Measurements from ENCODE around the gene OR13A1. TPM values are rescaled to one million over a fixed set of nuclear protein-coding genes. Genes with fewer than 3 reads are reported as not detected.
"Not testable (repeated sequence)": the region's sequence is repeated elsewhere in the genome, so short reads cannot be mapped to it uniquely, and the experiment has no call there.

Gene OR13A1
- total and polyA plus RNA-seq, 5 donors from 2014 or later: 0.09 TPM; not detected in 4

DNA sequence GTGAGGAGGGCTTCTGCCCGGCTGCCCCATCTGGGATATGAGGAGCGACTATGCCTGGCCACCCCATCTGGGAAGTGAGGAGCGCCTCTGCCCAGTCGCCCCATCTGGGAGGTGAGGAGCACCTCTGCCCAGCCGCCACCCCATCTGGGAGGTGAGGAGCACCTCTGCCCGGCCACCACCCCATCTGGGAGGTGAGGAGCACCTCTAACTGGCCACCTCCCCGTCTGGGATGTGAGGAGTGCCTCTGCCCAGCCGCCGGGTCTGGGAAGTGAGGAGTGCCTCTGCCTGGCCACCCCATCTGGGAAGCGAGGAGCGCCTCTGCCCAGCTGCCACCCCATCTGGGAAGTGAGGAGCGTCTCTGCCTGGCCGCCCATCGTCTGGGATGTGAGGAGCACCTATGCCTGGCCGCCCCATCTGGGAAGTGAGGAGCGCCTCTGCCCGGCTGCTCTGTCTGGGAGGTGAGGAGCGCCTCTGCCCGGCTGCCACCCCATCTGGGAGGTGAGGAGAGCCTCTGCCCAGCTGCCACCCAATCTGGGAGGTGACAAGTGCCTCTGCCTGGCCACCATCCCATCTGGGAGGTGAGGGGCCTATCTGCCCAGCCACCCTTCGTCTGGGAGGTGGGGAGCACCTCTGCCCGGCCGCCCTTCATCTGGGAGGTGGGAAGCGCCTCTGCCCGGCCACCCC, 31.4 kb upstream of the OR13A1 start:
- not testable (repeated sequence) for H3K4me3 ChIP-seq (ENCODE audit: low read depth, low read length); H3K4me3 Mint-ChIP-seq; H3K4me1 ChIP-seq (ENCODE audit: control insufficient read depth, insufficient read depth, low read length, poor library complexity, severe bottlenecking); DNase-seq; H3K4me1 Mint-ChIP-seq; H3K36me3 Mint-ChIP-seq; H3K27ac Mint-ChIP-seq; H3K27ac ChIP-seq (ENCODE audit: insufficient read depth, low read length, poor library complexity, severe bottlenecking); H3K27me3 ChIP-seq (ENCODE audit: control insufficient read depth, insufficient read depth, low read length); ATAC-seq (ENCODE audit: low read depth in 2 of 2); H3K27me3 Mint-ChIP-seq; H3K9me3 ChIP-seq (ENCODE audit: control insufficient read depth in 2 of 2, low read length in 2 of 2); H3K36me3 ChIP-seq (ENCODE audit: control insufficient read depth, insufficient read depth, low read length)
- peaks cover 0 to 15% (median 0%) of the 10 kb centered on the region in 7 donors for H3K9me3 Mint-ChIP-seq

DNA sequence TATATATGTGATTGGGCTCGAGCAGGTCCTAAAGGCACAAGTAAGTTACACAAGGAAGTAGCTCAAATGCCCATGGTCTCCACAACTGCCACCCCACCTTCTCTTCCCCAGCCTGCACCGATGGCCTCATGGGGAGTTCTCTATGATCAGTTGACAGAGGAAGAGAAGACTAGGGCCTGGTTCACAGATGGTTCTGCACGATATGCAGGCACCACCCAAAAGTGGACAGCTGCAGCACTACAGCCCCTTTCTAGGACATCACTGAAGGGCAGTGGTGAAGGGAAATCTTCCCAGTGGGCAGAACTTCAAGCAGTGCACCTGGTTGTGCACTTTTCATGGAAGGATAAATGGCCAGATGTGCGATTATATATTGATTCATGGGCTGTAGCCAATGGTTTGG, 25.0 kb upstream of the OR13A1 start:
- not testable (repeated sequence) for H3K36me3 ChIP-seq (ENCODE audit: control insufficient read depth, insufficient read depth, low read length); H3K27me3 ChIP-seq (ENCODE audit: control insufficient read depth, insufficient read depth, low read length); H3K9me3 ChIP-seq (ENCODE audit: control insufficient read depth in 2 of 2, low read length in 2 of 2); DNase-seq; H3K27ac ChIP-seq (ENCODE audit: insufficient read depth, low read length, poor library complexity, severe bottlenecking); H3K4me3 ChIP-seq (ENCODE audit: low read depth, low read length); H3K4me1 Mint-ChIP-seq; H3K36me3 Mint-ChIP-seq; ATAC-seq (ENCODE audit: low read depth in 2 of 2); H3K27me3 Mint-ChIP-seq; H3K4me3 Mint-ChIP-seq; H3K4me1 ChIP-seq (ENCODE audit: control insufficient read depth, insufficient read depth, low read length, poor library complexity, severe bottlenecking); H3K27ac Mint-ChIP-seq
- peaks cover 0 to 11% (median 2%) of the 10 kb centered on the region in 7 donors for H3K9me3 Mint-ChIP-seq

DNA sequence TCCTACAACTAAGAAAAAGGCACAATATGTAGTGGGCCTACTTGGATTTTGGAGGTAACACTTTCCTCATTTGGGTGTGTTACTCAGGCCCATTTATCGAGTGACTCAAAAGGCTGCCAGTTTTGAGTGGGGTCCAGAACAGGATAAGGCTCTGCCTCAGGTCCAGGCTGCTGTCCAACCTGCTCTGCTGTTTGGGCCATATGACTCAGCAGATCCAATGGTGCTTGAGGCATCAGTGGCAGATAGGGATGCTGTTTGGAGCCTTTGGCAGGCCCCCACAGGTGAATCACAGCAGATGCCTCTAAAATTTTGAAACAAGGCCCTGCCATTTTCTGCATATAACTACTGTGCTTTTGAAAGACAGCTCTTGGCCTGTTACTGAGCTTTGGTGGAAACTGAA, 24.5 kb upstream of the OR13A1 start:
- H3K4me1 Mint-ChIP-seq: no peaks in the 10 kb centered on the region
- H3K4me1 ChIP-seq (ENCODE audit: control insufficient read depth, insufficient read depth, low read length, poor library complexity, severe bottlenecking): no peaks in the 10 kb centered on the region
- no peaks in the 10 kb centered on the region for H3K9me3 ChIP-seq (ENCODE audit: control insufficient read depth in 2 of 2, low read length in 2 of 2)
- H3K36me3 ChIP-seq (ENCODE audit: control insufficient read depth, insufficient read depth, low read length): no peaks in the 10 kb centered on the region
- H3K4me3 ChIP-seq (ENCODE audit: low read depth, low read length): no peak overlapping the region
- H3K4me3 Mint-ChIP-seq: no peak overlapping the region
- H3K9me3 Mint-ChIP-seq: peaks cover 0 to 8% (median 1%) of the 10 kb centered on the region in 7 donors
- H3K27ac ChIP-seq (ENCODE audit: insufficient read depth, low read length, poor library complexity, severe bottlenecking): no peak overlapping the region
- no peak for DNase-seq
- no peaks in the 10 kb centered on the region for H3K27me3 ChIP-seq (ENCODE audit: control insufficient read depth, insufficient read depth, low read length)
- no peak for ATAC-seq (ENCODE audit: low read depth in 2 of 2)
- H3K27me3 Mint-ChIP-seq: peaks cover 2% of the 10 kb centered on the region
- H3K27ac Mint-ChIP-seq: no peak overlapping the region
- H3K36me3 Mint-ChIP-seq: no peaks in the 10 kb centered on the region

DNA sequence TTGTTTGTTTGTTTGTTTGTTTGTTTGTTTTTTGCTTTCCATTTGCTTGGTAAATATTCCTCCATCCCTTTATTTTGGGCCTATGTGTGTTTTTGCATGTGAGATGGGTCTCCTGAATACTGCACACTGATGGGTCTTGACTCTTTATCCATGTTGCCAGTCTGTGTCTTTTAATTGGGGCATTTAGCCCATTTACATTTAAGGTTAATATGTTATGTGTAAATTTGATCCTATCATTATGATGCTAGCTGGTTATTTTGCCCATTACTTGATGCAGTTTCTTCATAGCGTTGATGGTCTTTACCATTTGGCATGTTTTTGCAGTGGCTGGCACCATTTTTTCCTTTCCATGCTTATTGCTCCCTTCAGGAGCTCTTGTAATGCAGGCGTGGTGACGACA, 16.4 kb upstream of the OR13A1 start:
- not testable (repeated sequence) for H3K9me3 ChIP-seq (ENCODE audit: control insufficient read depth in 2 of 2, low read length in 2 of 2); H3K27me3 ChIP-seq (ENCODE audit: control insufficient read depth, insufficient read depth, low read length); H3K4me1 Mint-ChIP-seq; H3K36me3 Mint-ChIP-seq; H3K4me1 ChIP-seq (ENCODE audit: control insufficient read depth, insufficient read depth, low read length, poor library complexity, severe bottlenecking); H3K27ac ChIP-seq (ENCODE audit: insufficient read depth, low read length, poor library complexity, severe bottlenecking); DNase-seq; H3K4me3 ChIP-seq (ENCODE audit: low read depth, low read length); H3K27me3 Mint-ChIP-seq; H3K36me3 ChIP-seq (ENCODE audit: control insufficient read depth, insufficient read depth, low read length); ATAC-seq (ENCODE audit: low read depth in 2 of 2); H3K4me3 Mint-ChIP-seq; H3K27ac Mint-ChIP-seq
- peaks cover 0 to 12% (median 6%) of the 10 kb centered on the region in 7 donors for H3K9me3 Mint-ChIP-seq

DNA sequence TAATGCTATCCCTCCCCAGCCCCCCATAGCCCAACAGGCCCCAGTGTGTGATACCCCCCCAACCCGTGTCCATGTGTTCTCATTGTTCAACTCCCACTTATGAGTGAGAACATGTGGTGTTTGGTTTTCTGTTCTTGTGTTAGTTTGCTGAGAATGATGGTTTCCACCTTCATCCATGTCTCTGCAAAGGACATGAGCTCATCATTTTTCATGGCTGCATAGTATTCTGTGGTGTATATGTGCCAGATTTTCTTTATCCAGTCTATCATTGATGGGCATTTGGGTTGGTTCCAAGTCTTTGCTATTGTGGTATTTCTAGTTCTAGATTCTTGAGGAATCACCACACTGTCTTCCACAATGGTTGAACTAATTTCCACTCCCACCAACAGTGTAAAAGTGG, 11.5 kb upstream of the OR13A1 start:
- H3K9me3 ChIP-seq (ENCODE audit: control insufficient read depth in 2 of 2, low read length in 2 of 2); H3K27ac ChIP-seq (ENCODE audit: insufficient read depth, low read length, poor library complexity, severe bottlenecking); H3K4me1 ChIP-seq (ENCODE audit: control insufficient read depth, insufficient read depth, low read length, poor library complexity, severe bottlenecking); H3K27me3 ChIP-seq (ENCODE audit: control insufficient read depth, insufficient read depth, low read length); ATAC-seq (ENCODE audit: low read depth in 2 of 2); H3K36me3 Mint-ChIP-seq; H3K4me1 Mint-ChIP-seq; H3K4me3 Mint-ChIP-seq; H3K27me3 Mint-ChIP-seq; H3K27ac Mint-ChIP-seq; DNase-seq; H3K36me3 ChIP-seq (ENCODE audit: control insufficient read depth, insufficient read depth, low read length); H3K4me3 ChIP-seq (ENCODE audit: low read depth, low read length): not testable (repeated sequence)
- peaks cover 0 to 19% (median 11%) of the 10 kb centered on the region in 7 donors for H3K9me3 Mint-ChIP-seq

DNA sequence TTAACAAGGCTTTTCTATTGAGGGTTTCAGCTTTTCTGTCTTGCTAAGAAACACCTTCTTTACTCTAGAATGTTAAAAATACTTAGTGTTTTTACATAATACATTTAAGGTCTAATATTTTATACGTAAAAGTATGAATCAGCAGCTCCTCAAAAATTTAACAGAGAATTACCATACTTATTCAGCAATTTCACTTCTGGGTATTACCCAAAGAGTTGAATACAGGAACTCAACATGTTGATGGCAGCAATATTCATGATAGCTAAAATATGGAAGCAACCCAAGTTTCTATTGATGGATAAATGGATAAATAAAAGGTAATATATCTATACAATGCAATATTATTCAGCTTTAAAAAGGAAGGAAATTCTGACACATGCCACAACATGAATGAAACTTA, 9.7 kb upstream of the OR13A1 start:
- no peak overlapping the region for H3K27ac Mint-ChIP-seq
- H3K27me3 Mint-ChIP-seq: no peaks in the 10 kb centered on the region
- Histone ChIP-seq H3K27ac (ENCODE audit: insufficient read depth, low read length, poor library complexity, severe bottlenecking) (no peak overlapping the region), H3K4me3 (ENCODE audit: low read depth, low read length) (no peak overlapping the region), H3K27me3 (ENCODE audit: control insufficient read depth, insufficient read depth, low read length) (peaks cover 2% of the 10 kb centered on the region), H3K4me1 (ENCODE audit: control insufficient read depth, insufficient read depth, low read length, poor library complexity, severe bottlenecking) (no peaks in the 10 kb centered on the region), H3K9me3 (ENCODE audit: control insufficient read depth in 2 of 2, low read length in 2 of 2) (no peaks in the 10 kb centered on the region), H3K36me3 (ENCODE audit: control insufficient read depth, insufficient read depth, low read length) (no peaks in the 10 kb centered on the region)
- H3K4me3 Mint-ChIP-seq: no peak overlapping the region
- ATAC-seq (ENCODE audit: low read depth in 2 of 2) (no peak), DNase-seq (no peak)
- H3K9me3 Mint-ChIP-seq: peaks cover 0 to 17% (median 8%) of the 10 kb centered on the region in 7 donors
- no peaks in the 10 kb centered on the region for H3K4me1 Mint-ChIP-seq
- no peaks in the 10 kb centered on the region for H3K36me3 Mint-ChIP-seq

DNA sequence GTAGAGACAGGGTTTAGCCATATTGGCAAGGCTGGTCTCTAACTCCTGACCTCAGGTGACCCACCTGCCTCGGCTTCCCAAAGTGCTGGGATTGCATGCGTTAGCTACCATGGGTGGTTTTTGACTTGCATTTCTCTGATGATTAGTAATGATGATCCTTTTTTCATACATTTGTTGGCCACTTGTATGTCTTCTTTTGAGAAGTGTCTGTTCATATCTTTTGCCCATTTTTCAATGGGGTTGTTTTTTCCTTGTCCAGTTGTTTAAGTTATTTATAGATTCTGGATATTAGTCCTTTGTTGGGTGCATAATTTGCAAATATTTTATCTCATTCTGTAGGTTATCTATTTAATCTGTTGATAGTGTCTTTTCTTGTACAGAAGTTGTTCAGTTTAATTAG, 4.3 kb upstream of the OR13A1 start:
- H3K4me3 ChIP-seq (ENCODE audit: low read depth, low read length): no peak overlapping the region
- H3K27me3 ChIP-seq (ENCODE audit: control insufficient read depth, insufficient read depth, low read length): peaks cover 2% of the 10 kb centered on the region
- Mint-ChIP-seq H3K9me3 (peaks cover 0 to 7% (median 0%) of the 10 kb centered on the region in 7 donors), H3K27ac (no peak overlapping the region), H3K36me3 (no peaks in the 10 kb centered on the region), H3K4me3 (no peak overlapping the region), H3K27me3 (peaks cover 5% of the 10 kb centered on the region), H3K4me1 (no peaks in the 10 kb centered on the region)
- H3K4me1 ChIP-seq (ENCODE audit: control insufficient read depth, insufficient read depth, low read length, poor library complexity, severe bottlenecking): no peaks in the 10 kb centered on the region
- H3K36me3 ChIP-seq (ENCODE audit: control insufficient read depth, insufficient read depth, low read length): no peaks in the 10 kb centered on the region
- DNase-seq (no peak), ATAC-seq (ENCODE audit: low read depth in 2 of 2) (no peak)
- H3K9me3 ChIP-seq (ENCODE audit: control insufficient read depth in 2 of 2, low read length in 2 of 2): no peaks in the 10 kb centered on the region
- no peak overlapping the region for H3K27ac ChIP-seq (ENCODE audit: insufficient read depth, low read length, poor library complexity, severe bottlenecking)

DNA sequence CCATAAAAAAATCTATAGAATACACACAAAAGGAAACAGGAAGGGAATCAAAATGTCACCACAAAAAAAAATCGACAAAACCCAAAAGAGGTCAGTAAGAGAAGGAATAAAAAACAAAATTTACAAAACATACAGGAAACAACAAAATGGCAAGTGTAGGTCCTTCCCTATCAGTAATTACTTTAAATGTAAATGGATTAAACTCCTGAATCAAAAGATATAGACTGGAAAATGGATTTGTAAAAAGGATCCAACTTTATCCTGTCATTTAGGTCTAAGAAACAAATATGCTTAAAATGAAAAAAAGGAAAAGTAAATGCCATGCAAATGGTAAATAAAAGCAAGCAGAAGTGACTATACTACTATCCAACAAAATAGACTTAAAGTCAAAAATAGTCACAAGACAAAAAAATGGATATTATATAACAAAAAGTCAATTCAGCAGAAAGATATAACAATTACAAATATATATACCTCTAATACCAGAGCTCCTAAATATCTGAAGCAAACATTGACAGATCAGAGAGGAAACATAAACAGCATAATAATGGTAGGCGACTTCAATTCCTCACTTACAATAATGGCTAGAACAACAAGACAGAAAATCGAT, 2.0 kb downstream of the OR13A1 start:
- peaks cover 13% of the 10 kb centered on the region for H3K27me3 Mint-ChIP-seq
- no peak overlapping the region for H3K27ac Mint-ChIP-seq
- H3K9me3 Mint-ChIP-seq: peaks cover 0 to 14% (median 5%) of the 10 kb centered on the region in 7 donors

More for the DNA sequence above, 2.0 kb downstream of the OR13A1 start:
- Mint-ChIP-seq H3K4me1 (no peaks in the 10 kb centered on the region), H3K4me3 (no peak overlapping the region), H3K36me3 (no peaks in the 10 kb centered on the region)
- Histone ChIP-seq H3K27me3 (ENCODE audit: control insufficient read depth, insufficient read depth, low read length) (no peaks in the 10 kb centered on the region), H3K27ac (ENCODE audit: insufficient read depth, low read length, poor library complexity, severe bottlenecking) (no peak overlapping the region), H3K4me3 (ENCODE audit: low read depth, low read length) (no peak overlapping the region), H3K9me3 (ENCODE audit: control insufficient read depth in 2 of 2, low read length in 2 of 2) (peaks cover 5 to 6% of the 10 kb centered on the region in 2 experiments), H3K4me1 (ENCODE audit: control insufficient read depth, insufficient read depth, low read length, poor library complexity, severe bottlenecking) (no peaks in the 10 kb centered on the region), H3K36me3 (ENCODE audit: control insufficient read depth, insufficient read depth, low read length) (no peaks in the 10 kb centered on the region)
- no peak for DNase-seq
- ATAC-seq (ENCODE audit: low read depth in 2 of 2): no peak

Measured in CD4-positive, CD25-positive, alpha-beta regulatory T cell (primary cell).